ELR (cell line): ENCODE measurements around the gene EEF2KMT.
"Not testable (repeated sequence)": the region's sequence is repeated elsewhere in the genome, so short reads cannot be mapped to it uniquely, and the experiment has no call there.

ENCODE experiments used
- DNase-seq: peaks from one replicate; pipeline ENCODE4 v3.0.0-alpha.2; 2015; ENCODE audit warnings: low read depth

The EEF2KMT gene, protein sequence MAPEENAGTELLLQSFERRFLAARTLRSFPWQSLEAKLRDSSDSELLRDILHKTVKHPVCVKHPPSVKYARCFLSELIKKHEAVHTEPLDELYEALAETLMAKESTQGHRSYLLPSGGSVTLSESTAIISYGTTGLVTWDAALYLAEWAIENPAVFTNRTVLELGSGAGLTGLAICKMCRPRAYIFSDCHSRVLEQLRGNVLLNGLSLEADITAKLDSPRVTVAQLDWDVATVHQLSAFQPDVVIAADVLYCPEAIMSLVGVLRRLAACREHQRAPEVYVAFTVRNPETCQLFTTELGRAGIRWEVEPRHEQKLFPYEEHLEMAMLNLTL

GRCh38 chr16:5097470-5098220, at the start of gene EEF2KMT:
Gene EEF2KMT, minus strand, starts transcription at chr16:5097795. Its CDS starts 56 bp downstream, at chr16:5097739.
- peak; percentile 98 for DNase-seq

DNA sequence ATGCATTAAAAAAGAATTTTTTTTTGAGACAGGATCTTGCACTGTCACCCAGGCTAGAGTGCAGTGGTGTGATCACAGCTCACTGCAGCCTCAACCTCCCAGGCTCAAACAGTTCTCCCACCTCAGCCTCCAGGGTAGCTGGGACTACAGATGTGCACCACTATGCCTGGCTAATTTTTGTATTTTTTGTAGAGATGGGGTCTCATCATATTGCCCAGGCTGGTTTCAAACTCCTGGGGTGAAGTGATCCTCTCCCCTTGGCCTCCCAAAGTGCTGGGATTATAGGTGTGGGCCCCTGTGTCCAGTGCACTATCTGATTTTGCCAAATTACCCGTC, 47.0 kb upstream of the EEF2KMT start:
- not testable (repeated sequence) for DNase-seq

GRCh38 chr16:5143761-5144620, 46.4 kb upstream of the EEF2KMT start:
- DNase-seq: no peak

DNA sequence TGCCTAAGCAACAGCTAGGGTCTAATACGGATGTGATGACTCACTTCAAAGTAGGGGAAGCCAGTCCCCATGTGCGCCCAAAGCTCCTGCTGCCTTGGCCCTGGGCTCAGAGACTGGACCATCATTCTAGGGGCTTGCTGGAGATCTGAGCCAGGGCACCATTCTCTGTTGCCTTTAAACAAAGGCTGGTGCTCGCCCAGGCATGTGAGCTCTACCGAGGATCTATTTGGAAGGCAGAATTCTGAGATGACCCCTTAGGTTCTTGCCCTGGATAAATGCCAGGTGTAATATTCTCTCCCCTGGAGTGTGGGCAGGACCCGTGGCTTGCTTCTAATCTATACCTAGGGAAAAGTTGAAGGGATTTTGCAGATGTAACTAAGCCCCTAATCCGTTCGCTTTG, 42.6 kb upstream of the EEF2KMT start:
- DNase-seq: not testable (repeated sequence)

- DNase-seq: not testable (repeated sequence)
Measured at GRCh38 chr16:5134739-5135452, 37.3 kb upstream of the EEF2KMT start.

GRCh38 chr16:5132915-5133600, 35.5 kb upstream of the EEF2KMT start:
- not testable (repeated sequence) for DNase-seq

DNA sequence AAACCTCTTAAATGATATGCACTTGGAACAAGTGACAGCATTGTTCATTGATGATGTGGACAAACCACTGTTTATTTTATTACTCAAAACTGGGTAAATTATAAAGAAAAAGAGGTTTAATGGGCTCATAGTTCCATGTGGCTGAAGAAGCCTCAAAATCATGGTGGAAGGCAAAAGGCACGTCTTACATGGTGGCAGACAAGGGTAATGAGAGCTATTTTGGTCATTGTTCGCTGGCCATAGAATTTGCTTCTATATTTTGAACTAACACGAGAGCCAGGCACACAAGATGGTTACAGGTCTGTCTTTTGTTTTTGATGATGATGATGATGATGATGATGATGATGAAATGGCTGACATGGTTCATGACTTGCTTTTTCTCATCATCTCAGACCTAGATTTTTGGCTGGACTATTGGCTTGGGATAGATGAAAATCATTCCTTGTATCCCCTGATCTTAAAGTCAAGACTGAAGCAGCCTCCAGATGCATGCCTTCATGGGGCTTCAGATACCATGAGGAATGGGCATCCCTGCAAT, 33.9 kb upstream of the EEF2KMT start:
- DNase-seq: not testable (repeated sequence)

DNA sequence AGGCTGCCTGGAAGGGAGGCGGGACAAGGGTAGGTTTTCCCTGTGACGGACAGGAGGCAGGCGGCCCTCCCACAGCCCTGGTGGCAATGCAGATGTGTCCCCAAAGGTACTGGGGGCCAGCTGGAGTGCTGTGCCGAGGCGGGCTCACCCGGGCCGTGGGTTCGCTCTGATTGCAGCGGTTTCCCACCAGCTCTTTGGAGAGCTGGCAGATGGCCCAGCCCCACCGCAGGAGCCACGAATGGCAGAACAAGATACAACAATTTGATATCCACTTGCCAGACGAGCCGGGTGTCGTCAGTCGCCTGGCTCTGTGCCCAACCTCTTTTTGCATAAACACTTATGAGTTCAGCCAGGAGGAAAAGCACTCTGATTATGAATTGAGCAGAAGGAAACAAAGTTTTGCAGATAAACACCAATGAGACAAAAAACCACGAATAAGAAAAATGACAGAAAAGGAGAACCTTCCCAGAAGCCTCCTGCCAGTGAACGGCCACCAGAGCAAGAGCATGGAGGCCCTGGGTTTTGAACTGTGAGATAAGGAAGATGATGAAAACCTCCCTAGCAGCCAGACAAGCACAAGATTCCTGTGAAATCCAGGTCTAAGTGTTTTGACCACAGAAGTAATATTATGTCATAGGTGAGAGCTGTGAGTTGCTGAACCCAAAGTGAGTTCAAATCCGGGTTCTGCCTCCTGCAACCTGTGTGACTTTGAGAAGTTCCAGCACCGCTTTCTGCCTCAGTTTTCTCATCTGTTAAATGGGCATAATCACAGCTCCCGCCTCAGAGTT, 19.9 kb upstream of the EEF2KMT start:
- not testable (repeated sequence) for DNase-seq

GRCh38 chr16:5116780-5117295, 19.2 kb upstream of the EEF2KMT start:
- DNase-seq: not testable (repeated sequence)

DNA sequence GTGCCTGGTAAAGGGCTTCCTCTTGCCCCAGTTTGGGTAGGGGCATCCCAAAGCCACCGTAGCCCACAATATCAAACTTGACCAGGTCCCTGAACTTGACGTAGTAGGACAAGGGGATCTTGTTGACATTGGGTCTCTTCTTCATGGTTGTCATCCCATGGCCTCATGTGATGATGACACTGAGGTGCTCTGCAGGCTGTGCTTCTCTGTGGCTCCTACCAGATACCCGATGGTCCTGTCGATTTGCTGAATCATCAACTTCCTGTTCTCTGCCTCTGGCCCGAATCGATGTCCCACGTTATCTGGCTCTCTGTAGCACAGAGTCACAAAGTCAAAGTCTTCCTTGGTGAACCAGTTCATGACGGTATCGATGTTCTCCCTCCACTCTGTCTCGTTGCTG, 13.3 kb upstream of the EEF2KMT start:
- DNase-seq: not testable (repeated sequence)

GRCh38 chr16:5108505-5109158, 11.0 kb upstream of the EEF2KMT start:
- DNase-seq: no peak

- not testable (repeated sequence) for DNase-seq
Measured at GRCh38 chr16:5105039-5105438, 7.4 kb upstream of the EEF2KMT start.

- DNase-seq: not testable (repeated sequence)
Measured at GRCh38 chr16:5103296-5104032, 5.9 kb upstream of the EEF2KMT start.

DNA sequence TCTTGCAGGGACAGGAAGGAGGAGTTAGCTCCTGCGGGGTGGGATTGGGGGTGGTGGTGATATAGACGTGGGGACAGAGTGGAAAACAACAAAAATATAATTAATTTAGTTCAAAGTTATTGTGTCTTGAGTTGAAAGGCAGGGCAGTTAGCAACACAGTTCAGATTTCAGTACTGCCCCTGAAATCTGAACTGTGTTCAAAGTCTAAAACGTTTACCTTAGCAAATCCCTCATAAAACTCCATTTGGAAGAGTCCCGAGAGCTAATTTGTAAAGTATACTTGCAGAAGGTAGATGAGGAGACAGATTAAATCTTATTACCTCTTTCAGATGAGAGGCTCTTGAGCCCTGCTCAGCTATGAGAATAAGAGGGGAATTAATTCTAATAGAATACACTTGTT, 1.6 kb upstream of the EEF2KMT start:
- not testable (repeated sequence) for DNase-seq

GRCh38 chr16:5098221-5099159, 895 bp upstream of the EEF2KMT start:
- DNase-seq: peak; percentile 52

- peak; percentile 52 for DNase-seq
Measured at GRCh38 chr16:5097061-5097469, 530 bp downstream of the EEF2KMT start.

- DNase-seq: not testable (repeated sequence)
Measured at GRCh38 chr16:5096437-5097060, 1.0 kb downstream of the EEF2KMT start.
